WTC11 (cell line): ENCODE results near the gene DMRTB1.

Experiments used
- CREB1 ChIP-seq: sonication (generic); formaldehyde crosslinking; IDR thresholded peaks from 2 replicates; pipeline ENCODE4 v1.8.0; 2023; ENCODE audit warnings: mild to moderate bottlenecking, missing genetic modification reagents
- FOXP1 ChIP-seq: sonication (generic); formaldehyde crosslinking; IDR thresholded peaks from 2 replicates; pipeline ENCODE4 v1.8.0; 2022; ENCODE audit warnings: missing genetic modification reagents, mild to moderate bottlenecking, moderate library complexity, borderline replicate concordance
- HMGXB4 ChIP-seq: sonication (generic); formaldehyde crosslinking; IDR thresholded peaks from 2 replicates; pipeline ENCODE4 v1.8.1; 2023; ENCODE audit warnings: mild to moderate bottlenecking, moderate library complexity, missing genetic modification reagents
- KAT7 ChIP-seq: sonication (generic); formaldehyde crosslinking; IDR thresholded peaks from 2 replicates; pipeline ENCODE4 v1.8.1; 2023; ENCODE audit warnings: missing genetic modification reagents, mild to moderate bottlenecking, borderline replicate concordance
- SMAD3 ChIP-seq: sonication (generic); formaldehyde crosslinking; IDR thresholded peaks from 2 replicates; pipeline ENCODE4 v1.8.0; 2022; ENCODE audit warnings: missing genetic modification reagents, mild to moderate bottlenecking, borderline replicate concordance
- TEAD4 ChIP-seq: sonication (generic); formaldehyde crosslinking; IDR thresholded peaks from 2 replicates; pipeline ENCODE4 v1.8.0; 2022; ENCODE audit warnings: mild to moderate bottlenecking, missing genetic modification reagents
- ZNF512 ChIP-seq: sonication (generic); formaldehyde crosslinking; IDR thresholded peaks from 2 replicates; pipeline ENCODE4 v1.8.1; 2022; ENCODE audit warnings: missing genetic modification reagents, borderline replicate concordance
- ZNF671 ChIP-seq: fragments of 250-450 bp; sonication (Bioruptor Pico); IDR thresholded peaks from 2 replicates; pipeline ENCODE4 v1.8.0; 2021; ENCODE audit warnings: mild to moderate bottlenecking
- TF ChIP-seq, protein P1 (sequence below): fragments of 200-600 bp; IDR thresholded peaks from 2 replicates; pipeline ENCODE4 v1.8.0; 2022; ENCODE audit warnings: antibody characterized with exemption
- TF ChIP-seq, protein P2 (sequence below): sonication (generic); formaldehyde crosslinking; IDR thresholded peaks from 2 replicates; pipeline ENCODE4 v1.8.1; 2023; ENCODE audit warnings: mild to moderate bottlenecking, missing genetic modification reagents, moderate library complexity

DNA sequence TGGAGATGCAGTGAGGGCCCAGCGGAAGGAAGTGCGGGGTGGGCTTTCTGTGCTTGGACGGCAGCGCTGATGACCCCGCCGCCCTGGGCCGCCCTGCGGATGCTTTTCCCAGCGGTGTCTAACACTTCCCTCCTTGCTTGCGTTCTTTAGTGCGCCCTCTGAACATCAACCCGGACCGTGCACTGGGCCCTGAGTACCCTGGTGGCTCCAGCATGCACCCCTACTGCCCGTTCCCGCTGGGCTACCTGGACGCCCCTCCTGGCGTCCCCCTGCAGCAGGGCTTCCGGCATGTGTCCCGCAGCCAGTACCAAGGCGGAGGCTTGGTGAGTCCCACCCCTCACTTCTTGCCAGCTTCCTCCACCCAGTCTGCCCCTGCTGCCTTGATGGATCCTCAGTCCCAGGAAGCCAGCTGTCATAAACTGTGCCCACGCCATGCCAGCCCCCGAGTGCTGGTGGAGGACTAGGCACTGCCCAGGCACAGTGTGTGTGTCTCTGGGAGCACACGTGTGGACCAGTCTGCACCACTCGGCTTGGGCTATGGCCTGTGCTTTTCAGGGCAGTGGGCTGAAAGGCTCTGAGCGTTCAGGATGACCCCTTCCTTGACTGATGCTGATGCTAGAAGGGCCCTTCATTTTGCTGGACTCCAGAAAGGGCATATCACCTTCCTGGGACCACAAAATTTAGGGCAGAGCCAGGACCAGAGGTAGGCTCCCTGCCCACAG is 2.3 kb downstream of the DMRTB1 start:
- TF ChIP-seq FOXP1 (CRISPR knock-in tag), result no peak
- TF ChIP-seq ZNF512, result no peak
- TF ChIP-seq, protein P1, sequence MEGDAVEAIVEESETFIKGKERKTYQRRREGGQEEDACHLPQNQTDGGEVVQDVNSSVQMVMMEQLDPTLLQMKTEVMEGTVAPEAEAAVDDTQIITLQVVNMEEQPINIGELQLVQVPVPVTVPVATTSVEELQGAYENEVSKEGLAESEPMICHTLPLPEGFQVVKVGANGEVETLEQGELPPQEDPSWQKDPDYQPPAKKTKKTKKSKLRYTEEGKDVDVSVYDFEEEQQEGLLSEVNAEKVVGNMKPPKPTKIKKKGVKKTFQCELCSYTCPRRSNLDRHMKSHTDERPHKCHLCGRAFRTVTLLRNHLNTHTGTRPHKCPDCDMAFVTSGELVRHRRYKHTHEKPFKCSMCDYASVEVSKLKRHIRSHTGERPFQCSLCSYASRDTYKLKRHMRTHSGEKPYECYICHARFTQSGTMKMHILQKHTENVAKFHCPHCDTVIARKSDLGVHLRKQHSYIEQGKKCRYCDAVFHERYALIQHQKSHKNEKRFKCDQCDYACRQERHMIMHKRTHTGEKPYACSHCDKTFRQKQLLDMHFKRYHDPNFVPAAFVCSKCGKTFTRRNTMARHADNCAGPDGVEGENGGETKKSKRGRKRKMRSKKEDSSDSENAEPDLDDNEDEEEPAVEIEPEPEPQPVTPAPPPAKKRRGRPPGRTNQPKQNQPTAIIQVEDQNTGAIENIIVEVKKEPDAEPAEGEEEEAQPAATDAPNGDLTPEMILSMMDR, result no peak
- TF ChIP-seq, protein P2, sequence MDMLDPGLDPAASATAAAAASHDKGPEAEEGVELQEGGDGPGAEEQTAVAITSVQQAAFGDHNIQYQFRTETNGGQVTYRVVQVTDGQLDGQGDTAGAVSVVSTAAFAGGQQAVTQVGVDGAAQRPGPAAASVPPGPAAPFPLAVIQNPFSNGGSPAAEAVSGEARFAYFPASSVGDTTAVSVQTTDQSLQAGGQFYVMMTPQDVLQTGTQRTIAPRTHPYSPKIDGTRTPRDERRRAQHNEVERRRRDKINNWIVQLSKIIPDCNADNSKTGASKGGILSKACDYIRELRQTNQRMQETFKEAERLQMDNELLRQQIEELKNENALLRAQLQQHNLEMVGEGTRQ (CRISPR knock-in tag), result no peak
- no peak for TF ChIP-seq TEAD4 (CRISPR knock-in tag)
- no peak for TF ChIP-seq ZNF671 (CRISPR knock-in tag)
- TF ChIP-seq KAT7, result no peak
- TF ChIP-seq SMAD3 (CRISPR knock-in tag), result no peak
- TF ChIP-seq CREB1, result no peak
- no peak for TF ChIP-seq HMGXB4 (CRISPR knock-in tag)
